Suprapubic skin (tissue), 4 donors: Measurements from ENCODE around the gene INSIG2. TPM values are rescaled to one million over a fixed set of nuclear protein-coding genes. Genes with fewer than 3 reads are reported as not detected.

ENCODE experiments used
- DNase-seq, 2 donors: peaks; one replicate each; pipeline ENCODE4 v3.0.0-alpha.2; 2019; ENCODE audit warnings: low spot score in 2 of 2
- H3K27ac ChIP-seq: fragments of 200-600 bp; sonication (generic); one replicate; pipeline ENCODE4 v1.5.1; 2019
- H3K27me3 ChIP-seq: fragments of 200-600 bp; sonication (generic); one replicate; pipeline ENCODE4 v1.5.1; 2019
- H3K36me3 ChIP-seq: fragments of 200-600 bp; sonication (generic); one replicate; pipeline ENCODE4 v1.5.1; 2019
- H3K4me1 ChIP-seq: fragments of 200-600 bp; sonication (generic); one replicate; pipeline ENCODE4 v1.5.1; 2019
- H3K4me3 ChIP-seq: fragments of 200-600 bp; sonication (generic); one replicate; pipeline ENCODE4 v1.5.1; 2019; ENCODE audit warnings: mild to moderate bottlenecking
- H3K9me3 ChIP-seq: fragments of 200-600 bp; sonication (generic); one replicate; pipeline ENCODE4 v1.5.1; 2019
- EP300 ChIP-seq: sonication (generic); formaldehyde crosslinking; IDR thresholded peaks from one replicate; pipeline ENCODE4 v1.6.1; 2017; ENCODE audit warnings: antibody characterized with exemption
- POLR2A ChIP-seq, 2 donors: fragments of 450-650 bp; IDR thresholded peaks; one replicate each; pipeline ENCODE4 v1.6.1; 2017; ENCODE audit warnings: antibody characterized with exemption in 2 of 2, mild to moderate bottlenecking in 2 of 2, moderate library complexity in 2 of 2
- POLR2AphosphoS5 ChIP-seq, 3 donors: sonication (generic); formaldehyde crosslinking; IDR thresholded peaks; one replicate each; pipeline ENCODE4 v1.6.1; 2017; ENCODE audit warnings: antibody characterized with exemption in 3 of 3
- WGBS: methylation state at CpG from one replicate; pipeline ENCODE4 v1.1.5; 2018; 5-methylcytosine and 5-hydroxymethylcytosine counted together
- total RNA-seq, 4 donors: library from RNA; depleted of rRNA; stranded (reverse); fragments of >200 nt; gene quantifications; one replicate each; pipeline ENCODE4 v1.1.0, GENCODE V29; 2016
- TF ChIP-seq, protein P1 (sequence below), 2 donors: fragments of 200-600 bp in 1 of 2; fragments of 450-650 bp in 1 of 2; sonication (generic) in 1 of 2; IDR thresholded peaks; one replicate each; pipeline ENCODE4 v1.5.1; 2016 to 2019; ENCODE audit warnings: antibody characterized with exemption in 2 of 2, mild to moderate bottlenecking in 1 of 2, moderate library complexity in 1 of 2

INSIG2 gene
- total RNA-seq, 4 donors from 2014 or later = 6.9 to 14.9 (median 9.3) TPM

DNA sequence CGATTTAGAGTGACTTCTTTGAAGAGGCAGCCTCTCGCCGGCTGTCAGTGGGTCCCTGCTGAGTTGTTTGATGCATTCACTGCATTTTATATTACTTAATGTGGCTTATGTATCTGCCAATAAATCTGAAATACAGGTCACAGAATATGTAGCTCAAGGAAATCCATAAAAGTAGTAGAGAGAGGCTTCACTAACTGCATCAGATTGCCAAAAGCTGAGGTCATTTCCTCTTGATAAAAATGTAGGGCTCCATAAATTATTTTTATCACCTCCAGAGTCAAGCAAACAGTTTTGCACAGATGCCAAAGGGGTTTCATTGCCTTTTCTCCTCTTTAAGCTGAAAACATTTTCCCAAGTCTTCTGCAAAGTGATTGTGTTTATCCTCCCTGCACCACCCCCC lies 37.9 kb upstream of the INSIG2 start:
- WGBS = 54% methylated on average over 3 of the region's 3 CpGs
- Histone ChIP-seq H3K27me3 (peaks cover 15% of the 10 kb centered on the region), H3K27ac (no peak overlapping the region), H3K36me3 (no peaks in the 10 kb centered on the region), H3K9me3 (no peaks in the 10 kb centered on the region), H3K4me1 (peaks cover 7% of the 10 kb centered on the region), H3K4me3 (no peak overlapping the region)
- DNase-seq = no peak
- no peak for TF ChIP-seq POLR2AphosphoS5 (IDR thresholded peaks at IDR 0.05)
- no peak for TF ChIP-seq EP300
- TF ChIP-seq, protein P1, sequence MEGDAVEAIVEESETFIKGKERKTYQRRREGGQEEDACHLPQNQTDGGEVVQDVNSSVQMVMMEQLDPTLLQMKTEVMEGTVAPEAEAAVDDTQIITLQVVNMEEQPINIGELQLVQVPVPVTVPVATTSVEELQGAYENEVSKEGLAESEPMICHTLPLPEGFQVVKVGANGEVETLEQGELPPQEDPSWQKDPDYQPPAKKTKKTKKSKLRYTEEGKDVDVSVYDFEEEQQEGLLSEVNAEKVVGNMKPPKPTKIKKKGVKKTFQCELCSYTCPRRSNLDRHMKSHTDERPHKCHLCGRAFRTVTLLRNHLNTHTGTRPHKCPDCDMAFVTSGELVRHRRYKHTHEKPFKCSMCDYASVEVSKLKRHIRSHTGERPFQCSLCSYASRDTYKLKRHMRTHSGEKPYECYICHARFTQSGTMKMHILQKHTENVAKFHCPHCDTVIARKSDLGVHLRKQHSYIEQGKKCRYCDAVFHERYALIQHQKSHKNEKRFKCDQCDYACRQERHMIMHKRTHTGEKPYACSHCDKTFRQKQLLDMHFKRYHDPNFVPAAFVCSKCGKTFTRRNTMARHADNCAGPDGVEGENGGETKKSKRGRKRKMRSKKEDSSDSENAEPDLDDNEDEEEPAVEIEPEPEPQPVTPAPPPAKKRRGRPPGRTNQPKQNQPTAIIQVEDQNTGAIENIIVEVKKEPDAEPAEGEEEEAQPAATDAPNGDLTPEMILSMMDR (IDR thresholded peaks at IDR 0.05) = no peak

DNA sequence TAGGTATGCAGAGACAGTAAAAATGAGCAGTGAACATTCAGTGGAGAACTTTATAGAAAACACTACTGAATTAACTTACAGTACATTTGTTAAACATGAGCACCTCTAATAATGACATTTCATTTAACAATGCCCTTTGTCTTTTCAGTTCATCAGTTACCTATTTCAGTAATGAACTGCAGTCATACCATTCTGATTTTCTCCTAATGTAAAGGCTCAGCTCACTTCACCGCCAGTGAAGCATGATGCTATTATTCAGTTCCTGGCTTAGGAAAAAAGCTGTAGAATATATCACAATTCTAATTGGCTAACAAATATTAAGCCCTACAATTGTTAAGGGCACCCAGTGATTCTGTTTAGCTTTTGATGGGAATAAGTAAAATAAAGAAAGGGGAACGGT lies 37.3 kb upstream of the INSIG2 start:
- H3K4me1 ChIP-seq = peaks cover 7% of the 10 kb centered on the region
- H3K27ac ChIP-seq = no peak overlapping the region
- H3K4me3 ChIP-seq = no peak overlapping the region
- WGBS = 92% methylated on average over 2 of the region's 2 CpGs
- peaks cover 15% of the 10 kb centered on the region for H3K27me3 ChIP-seq
- no peaks in the 10 kb centered on the region for H3K9me3 ChIP-seq
- TF ChIP-seq POLR2AphosphoS5 (IDR thresholded peaks at IDR 0.05) = no peak
- TF ChIP-seq POLR2A (IDR thresholded peaks at IDR 0.05) = no peak
- no peak for DNase-seq
- H3K36me3 ChIP-seq = no peaks in the 10 kb centered on the region

DNA sequence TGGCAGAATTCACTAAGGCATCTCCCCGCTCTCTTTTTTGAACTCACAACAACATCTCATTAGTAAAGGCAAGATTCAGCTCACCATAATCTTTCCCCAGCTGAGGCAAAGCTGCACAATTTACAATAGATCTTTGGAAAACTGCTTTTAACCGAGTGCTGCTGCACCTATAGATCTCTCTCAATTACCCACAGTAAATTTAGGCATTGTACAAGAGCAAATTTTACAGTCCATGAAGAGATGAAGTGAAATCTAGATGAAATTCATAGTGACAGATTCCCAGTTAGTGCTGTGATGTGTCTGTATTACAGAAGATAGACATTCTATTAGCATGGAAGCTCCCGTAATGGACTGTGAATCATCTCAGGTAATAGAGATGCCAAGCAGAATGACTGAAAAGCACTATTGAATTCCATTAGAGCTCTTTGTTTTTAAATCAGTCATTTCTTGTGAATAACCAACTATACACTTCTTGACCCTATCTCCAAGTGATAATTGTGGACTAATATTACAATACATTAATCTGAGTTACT lies 36.4 kb upstream of the INSIG2 start:
- Histone ChIP-seq H3K36me3 (no peaks in the 10 kb centered on the region), H3K4me3 (no peak overlapping the region), H3K9me3 (no peaks in the 10 kb centered on the region), H3K4me1 (peaks cover 4% of the 10 kb centered on the region), H3K27me3 (peaks cover 15% of the 10 kb centered on the region), H3K27ac (no peak overlapping the region)
- 87% methylated on average over 3 of the region's 3 CpGs for WGBS
- DNase-seq = no peak
- TF ChIP-seq EP300 = no peak
- TF ChIP-seq POLR2A (IDR thresholded peaks at IDR 0.05) = no peak
- no peak for TF ChIP-seq POLR2AphosphoS5 (IDR thresholded peaks at IDR 0.05)
- TF ChIP-seq, protein P1 (IDR thresholded peaks at IDR 0.05) = no peak

DNA sequence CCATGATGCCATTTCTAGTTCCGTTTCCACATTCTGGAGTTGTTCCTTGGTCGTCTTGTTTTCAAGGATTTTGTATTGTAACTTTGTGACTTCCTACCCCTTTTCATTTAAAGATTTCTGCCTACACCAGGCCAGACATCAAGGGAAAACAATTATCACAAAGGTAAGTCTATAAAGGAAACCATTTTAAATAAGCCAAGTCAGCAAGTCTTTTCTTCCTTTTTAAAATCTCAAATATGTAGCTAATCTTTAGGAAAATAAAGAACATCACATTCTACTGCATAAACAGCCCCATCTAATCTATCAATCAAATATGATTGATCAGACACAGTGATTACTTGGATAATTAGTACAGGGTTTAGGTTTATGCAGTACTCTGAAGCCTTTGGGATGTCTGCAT lies 35.8 kb upstream of the INSIG2 start:
- Histone ChIP-seq H3K27me3 (peaks cover 15% of the 10 kb centered on the region), H3K9me3 (no peaks in the 10 kb centered on the region), H3K36me3 (no peaks in the 10 kb centered on the region), H3K4me1 (no peaks in the 10 kb centered on the region), H3K4me3 (no peak overlapping the region), H3K27ac (no peak overlapping the region)
- DNase-seq = no peak
- WGBS = 82% methylated on average over 2 of the region's 2 CpGs
- TF ChIP-seq POLR2A (IDR thresholded peaks at IDR 0.05) = no peak

DNA sequence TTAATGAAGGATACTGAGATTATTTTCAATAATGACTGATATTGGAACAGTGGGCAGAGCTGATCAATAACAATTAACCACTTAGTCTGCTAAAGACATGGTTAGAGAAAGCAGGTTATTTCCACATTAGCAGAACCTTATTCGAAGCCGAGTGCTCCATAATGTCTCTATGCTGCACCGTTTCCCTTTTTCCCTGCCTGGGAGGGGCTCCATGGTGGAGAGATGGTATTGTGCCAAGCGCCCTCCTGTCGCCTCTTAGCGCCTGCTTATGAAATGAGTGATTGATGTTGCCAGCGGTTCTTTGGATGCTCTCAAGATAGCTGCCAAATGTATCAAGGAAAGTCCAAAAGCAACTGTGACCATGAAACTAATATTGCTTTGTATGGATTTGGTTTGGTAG lies 34.6 kb upstream of the INSIG2 start:
- TF ChIP-seq EP300 (no peak), POLR2AphosphoS5 (IDR thresholded peaks at IDR 0.05) (no peak), POLR2A (IDR thresholded peaks at IDR 0.05) (no peak)
- TF ChIP-seq, protein P1 (IDR thresholded peaks at IDR 0.05) = no peak
- Histone ChIP-seq H3K27me3 (peaks cover 15% of the 10 kb centered on the region), H3K36me3 (no peaks in the 10 kb centered on the region), H3K4me1 (no peaks in the 10 kb centered on the region), H3K27ac (no peak overlapping the region), H3K4me3 (no peak overlapping the region), H3K9me3 (no peaks in the 10 kb centered on the region)
- 87% methylated on average over 7 of the region's 7 CpGs for WGBS
- DNase-seq = no peak

DNA sequence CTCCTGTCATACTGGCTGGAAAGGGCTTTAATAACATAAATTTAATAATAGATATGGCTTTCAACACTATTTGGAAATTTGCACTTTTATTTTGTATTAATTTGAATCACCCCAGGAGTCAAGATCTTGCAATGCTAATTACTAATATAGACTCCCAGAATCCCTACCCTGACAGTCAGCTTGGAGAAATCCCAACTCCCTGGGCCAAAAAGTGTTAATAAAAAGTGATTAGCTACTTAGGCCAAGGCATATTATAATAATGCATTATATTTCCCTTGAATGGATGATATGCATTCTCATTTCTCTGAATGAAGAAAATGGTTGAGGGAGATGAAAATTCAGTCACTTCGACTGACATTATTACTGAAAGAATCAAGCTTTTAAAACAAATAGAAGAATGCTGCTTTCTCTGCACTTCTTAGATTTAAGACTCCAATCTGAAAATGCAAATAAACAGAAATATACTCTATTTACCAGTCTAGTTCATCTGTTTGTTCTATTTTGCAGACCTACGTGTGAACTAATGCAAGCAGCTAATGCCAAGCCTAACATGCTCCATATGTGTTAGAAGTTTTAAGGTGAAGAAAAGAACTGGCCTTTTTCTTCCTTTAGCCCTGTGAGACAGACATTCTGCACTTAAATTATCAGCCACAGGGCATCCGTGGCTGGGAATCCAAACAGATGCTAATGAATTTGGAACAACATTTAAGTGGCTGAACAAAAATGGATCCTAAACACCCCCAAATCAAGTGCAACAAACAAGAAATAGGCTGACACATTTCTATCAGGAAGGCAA lies 33.9 kb upstream of the INSIG2 start:
- peaks cover 15% of the 10 kb centered on the region for H3K27me3 ChIP-seq
- no peaks in the 10 kb centered on the region for H3K4me1 ChIP-seq
- H3K27ac ChIP-seq = no peak overlapping the region
- TF ChIP-seq POLR2AphosphoS5 (IDR thresholded peaks at IDR 0.05) (no peak), POLR2A (IDR thresholded peaks at IDR 0.05) (no peak), EP300 (no peak)
- TF ChIP-seq, protein P1 (IDR thresholded peaks at IDR 0.05) = no peak
- H3K36me3 ChIP-seq = no peaks in the 10 kb centered on the region
- no peak overlapping the region for H3K4me3 ChIP-seq
- 68% methylated on average over 3 of the region's 3 CpGs for WGBS
- no peak for DNase-seq
- H3K9me3 ChIP-seq = no peaks in the 10 kb centered on the region
